IPS DF 4.7 (cell line): ENCODE data around the gene KDM4B.

Source experiments
- DNase-seq: peaks from one replicate; pipeline ENCODE4 v3.0.0-alpha.2; 2013; ENCODE audit warnings: low spot score; ENCODE audit errors: extremely low read depth

KDM4B gene

GRCh38 chr19:5032101-5032967, 63.4 kb downstream of the KDM4B start:
- DNase-seq, result no peak

- no peak for DNase-seq
Observed at GRCh38 chr19:5035105-5035761, 66.3 kb downstream of the KDM4B start.

GRCh38 chr19:5035793-5036697, 67.1 kb downstream of the KDM4B start:
- no peak for DNase-seq

GRCh38 chr19:5036698-5037563, 68.0 kb downstream of the KDM4B start:
- DNase-seq, result no peak

GRCh38 chr19:5037936-5038335, 69.0 kb downstream of the KDM4B start:
- DNase-seq, result no peak

GRCh38 chr19:5038631-5039271, 69.8 kb downstream of the KDM4B start:
- no peak for DNase-seq

GRCh38 chr19:5039642-5040543, 71.0 kb downstream of the KDM4B start:
- DNase-seq, result no peak

- DNase-seq, result no peak
Observed at GRCh38 chr19:5040544-5041167, 71.7 kb downstream of the KDM4B start.

- DNase-seq, result no peak
Observed at GRCh38 chr19:5041168-5041912, 72.4 kb downstream of the KDM4B start.

- no peak for DNase-seq
Observed at GRCh38 chr19:5041913-5042187, 72.9 kb downstream of the KDM4B start.

GRCh38 chr19:5042556-5042955, 73.6 kb downstream of the KDM4B start:
- DNase-seq, result no peak

GRCh38 chr19:5045029-5045428, 76.1 kb downstream of the KDM4B start:
- no peak for DNase-seq

- DNase-seq, result no peak
Observed at GRCh38 chr19:5045956-5046338, 77.0 kb downstream of the KDM4B start.

GRCh38 chr19:5046339-5047039, 77.6 kb downstream of the KDM4B start:
- no peak for DNase-seq

- DNase-seq, result no peak
Observed at GRCh38 chr19:5047251-5047935, 78.5 kb downstream of the KDM4B start.

GRCh38 chr19:5048091-5048726, 79.3 kb downstream of the KDM4B start:
- peak; percentile 30 for DNase-seq
